ENCODE results near the gene B3GALT6.

The B3GALT6 gene

DNA sequence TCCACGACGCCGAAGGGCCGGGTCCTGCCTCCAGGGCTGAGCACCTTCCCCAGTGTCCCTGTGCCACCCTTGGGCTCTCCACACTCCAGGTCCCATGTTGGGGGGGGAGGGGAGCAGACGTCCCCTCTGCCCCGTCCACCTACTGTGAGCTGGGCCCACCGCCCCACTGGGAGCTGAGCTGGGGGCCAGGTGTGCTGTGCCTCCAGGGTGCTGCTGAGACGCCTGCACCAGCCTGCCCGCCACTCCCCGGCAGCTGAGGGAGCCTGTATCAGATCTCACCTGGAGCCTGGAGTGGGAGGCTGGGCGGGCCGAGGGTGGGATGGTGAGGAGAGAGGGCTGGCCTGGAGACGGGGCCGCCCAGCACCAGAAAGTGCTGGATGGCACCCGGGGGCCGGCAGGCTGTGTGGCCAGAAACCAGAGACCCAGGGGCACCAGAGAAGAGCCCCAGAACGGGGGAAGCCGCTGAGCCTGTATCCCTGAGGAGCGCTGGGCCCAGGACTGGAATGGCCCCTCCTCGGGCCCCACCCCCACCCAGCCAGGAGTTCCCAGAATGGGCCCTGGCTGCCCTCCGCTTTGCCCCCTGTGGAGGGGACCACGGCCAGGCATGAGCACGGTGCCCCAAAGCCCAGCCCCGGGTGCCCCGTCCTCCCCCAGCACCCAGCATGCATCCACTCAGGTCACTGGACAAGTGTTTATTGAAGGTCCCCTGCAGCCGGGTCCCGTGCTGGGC, 29.0 kb upstream of the B3GALT6 start:
- no peak for DNase-seq

DNA sequence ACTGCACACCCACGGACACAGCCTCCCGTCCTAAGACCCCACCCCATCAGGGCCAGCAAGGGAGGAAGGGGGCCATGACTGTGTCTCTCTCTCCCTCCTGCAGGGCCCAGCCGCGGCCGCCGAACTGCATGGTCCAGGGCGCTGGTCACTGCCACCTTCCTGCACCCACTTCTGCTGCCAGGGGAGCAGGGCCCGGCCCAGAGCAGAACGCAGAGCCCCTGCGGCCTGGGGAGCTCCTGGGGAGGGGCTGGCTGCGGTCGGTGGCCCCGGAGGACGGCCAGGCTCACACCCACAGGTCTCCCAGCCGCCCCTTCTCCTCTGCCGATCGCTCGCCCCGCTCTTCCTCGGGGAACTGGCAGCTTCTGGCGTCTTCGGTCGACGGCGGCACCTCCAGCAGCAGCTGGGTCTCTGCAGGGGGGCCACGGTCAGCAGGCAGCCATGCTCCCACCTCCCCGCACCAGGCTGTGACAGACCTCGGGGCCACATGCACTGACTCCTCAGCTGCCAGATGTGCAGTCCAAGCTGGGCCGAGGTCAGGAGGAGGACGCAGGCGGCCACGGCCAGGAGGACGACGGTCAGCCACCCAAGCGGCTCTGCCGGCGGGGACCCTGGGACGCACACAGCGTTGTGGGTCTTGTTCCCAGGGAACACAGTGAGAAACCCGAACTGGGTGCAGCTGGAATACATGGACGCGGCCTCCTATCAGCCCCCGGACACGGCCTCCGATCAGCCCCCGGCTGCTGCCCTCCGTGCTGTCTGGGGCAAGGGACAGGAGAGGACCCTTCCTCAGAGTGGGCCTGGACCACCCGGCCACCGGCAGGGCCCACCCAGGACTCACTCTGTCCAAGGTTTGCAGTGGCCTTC, 28.2 kb upstream of the B3GALT6 start:
- DNase-seq: no peak

DNA sequence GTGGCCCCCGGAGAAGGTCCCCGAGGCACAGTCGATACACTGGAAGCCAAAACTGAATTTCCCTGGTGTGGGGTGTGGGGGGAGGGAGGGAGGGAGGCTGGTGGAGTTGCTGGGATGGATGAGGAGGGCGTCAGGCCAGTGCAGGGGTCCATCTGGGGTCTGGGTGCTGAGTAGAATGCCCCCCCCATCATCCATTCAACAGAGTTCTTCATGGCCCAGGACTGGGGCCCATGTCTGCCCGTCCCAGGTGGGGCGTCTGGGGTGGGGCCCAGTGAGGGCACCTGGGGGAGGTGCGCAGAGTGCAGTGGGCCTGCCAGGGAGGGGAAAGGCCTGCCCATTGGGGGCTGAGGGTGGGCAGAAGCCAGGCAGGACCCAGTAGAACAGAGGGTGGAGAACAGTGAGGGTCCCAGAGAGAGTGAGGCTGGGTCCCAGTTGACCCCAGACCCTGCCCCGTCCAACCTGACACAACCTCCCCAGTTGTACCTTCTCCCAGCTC, 27.6 kb upstream of the B3GALT6 start:
- no peak for DNase-seq

DNA sequence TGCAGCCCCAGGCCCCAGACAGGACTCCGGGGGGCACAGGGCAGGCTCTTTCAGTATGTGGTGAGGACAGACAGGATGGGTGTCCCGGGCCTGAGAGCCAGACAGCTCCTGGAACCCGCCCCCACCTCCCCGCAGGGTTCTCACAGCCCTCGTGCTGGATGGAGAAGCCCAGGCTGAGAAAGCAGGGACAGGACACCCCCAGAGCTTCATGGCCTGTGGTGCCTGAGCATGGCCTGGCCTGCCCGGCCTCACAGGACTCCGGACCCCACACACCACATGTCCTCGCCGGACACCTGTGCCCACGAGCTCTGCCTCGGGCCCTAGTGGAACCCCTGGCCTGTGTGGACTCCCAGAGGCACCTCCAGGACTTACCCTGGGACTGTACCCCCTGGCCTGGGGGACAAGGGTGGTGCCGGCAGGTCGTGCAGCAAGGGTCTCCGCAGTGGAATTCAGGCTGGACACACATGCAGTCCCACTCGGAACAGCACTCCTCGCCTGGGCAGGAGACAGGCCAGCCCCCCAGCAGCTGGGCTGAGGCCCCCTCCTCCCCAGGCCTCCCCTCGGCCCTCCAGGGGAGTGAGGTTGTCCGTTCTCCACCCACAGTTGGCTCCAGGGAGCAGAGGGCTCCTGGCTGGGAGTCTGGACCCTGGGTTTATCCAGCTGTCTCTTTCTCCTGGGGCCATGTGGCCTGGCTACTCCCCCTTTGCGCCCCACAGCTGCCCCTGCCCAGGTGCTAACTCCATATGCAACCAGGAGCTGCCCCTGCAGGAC, 26.9 kb upstream of the B3GALT6 start:
- no peak for DNase-seq

DNA sequence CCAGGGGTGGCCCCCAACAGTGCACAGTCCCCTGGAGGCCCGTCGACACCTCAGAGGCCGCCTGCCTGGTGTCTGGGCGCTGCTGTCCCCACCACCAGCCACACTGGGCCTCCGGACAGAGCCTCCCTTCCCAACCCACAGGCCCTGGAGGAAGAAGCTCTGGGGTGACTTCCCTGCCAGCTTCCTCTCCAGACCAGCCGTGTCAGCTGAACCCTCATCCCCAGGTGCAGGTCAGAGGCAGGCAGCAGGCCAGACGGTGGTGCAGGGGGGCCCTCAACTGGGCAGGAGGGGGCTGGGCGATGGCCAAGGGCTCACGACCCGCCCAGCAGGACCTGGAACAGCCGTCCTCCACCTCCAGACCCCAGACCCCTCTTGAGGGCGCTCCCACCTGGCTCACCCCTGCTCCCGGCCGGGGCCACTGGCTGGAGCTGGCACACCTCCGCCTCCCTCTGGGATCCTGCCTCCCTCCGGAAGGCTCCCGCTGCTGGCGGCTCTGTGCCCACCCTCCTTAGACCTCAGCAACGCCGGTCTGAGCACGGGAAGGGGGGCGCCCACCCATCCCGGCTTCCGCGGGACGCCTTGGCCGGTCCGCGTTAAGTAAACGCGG, 26.2 kb upstream of the B3GALT6 start:
- DNase-seq: no peak

DNA sequence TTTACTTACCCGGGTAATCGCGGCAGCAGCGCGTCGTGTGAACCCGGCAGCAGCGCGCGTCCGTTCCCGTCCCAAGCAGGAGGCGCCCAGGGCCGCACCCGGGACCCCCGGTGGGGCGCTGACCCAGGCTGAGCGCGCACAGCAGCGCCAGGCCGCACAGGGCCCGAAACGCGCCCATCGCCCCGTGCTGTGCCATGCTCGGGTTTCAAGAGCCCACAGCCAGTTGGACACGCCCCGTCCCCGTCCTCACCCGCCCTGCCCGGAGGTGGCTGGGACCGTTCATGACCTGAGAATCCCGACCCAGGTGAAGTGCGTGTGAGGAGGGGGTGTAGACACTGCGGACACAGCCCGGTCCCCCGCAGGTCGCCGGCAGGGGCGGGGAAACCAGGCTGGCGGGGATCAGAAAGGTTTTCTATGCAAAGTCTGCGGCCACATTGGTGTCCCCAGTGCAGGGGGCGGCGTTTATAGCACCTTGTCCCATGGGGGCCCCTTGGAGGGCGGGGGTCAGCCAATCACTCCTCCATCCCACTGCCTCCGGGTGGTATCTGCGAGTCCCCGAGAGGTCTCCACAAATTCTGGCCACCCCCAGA, 25.6 kb upstream of the B3GALT6 start, which contains the start of gene TNFRSF18:
TSS of gene TNFRSF18 (minus strand) at position 217 of the 590 bp plus-strand sequence. CDS start at position 196, 21 bp downstream.
- peak; percentile 62 for DNase-seq

DNA sequence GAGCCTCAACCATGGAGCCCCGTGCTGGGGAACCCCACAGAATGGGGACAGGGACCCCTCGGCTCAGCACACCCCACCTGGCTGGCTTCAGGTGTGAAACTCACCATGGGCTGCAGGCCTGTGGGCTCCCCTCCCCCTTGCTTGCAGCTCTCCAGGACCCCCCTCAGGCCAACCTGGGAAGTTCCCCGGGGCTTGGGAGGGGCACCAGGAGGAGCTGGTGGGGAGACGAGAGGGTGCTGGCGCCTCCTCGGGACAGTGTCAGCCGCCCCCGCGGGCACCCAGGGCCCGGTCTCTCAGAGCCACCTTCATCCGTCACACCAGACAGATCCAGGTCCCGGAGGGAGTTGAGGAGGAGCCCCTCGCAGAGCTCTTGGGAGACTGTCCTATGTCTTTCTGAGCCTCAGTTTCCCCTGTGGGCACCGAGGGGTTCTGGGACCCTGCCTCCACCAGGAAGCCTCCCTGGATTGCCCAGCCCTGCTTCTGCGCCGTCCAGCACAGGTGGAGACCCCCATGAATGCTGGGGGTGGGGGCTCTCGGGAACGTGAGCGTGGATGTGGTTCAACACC, 25.0 kb upstream of the B3GALT6 start:
- DNase-seq: no peak

DNA sequence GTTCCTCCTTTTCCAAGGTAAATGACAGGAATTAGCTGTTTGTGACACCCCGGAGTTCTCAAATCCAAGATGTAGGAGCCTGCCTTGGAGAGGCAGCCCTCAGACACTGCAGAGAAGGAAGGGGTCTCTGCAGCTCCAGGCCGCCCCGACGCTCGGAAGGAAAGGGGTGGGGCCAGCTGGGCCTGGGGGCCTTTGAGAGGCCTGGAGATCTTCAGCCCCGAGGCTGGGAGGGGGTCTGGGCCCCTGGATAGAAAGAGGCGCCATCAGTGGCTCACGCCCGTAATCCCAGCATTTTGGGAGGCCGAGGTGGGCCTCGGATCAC, 24.5 kb upstream of the B3GALT6 start:
- no peak for DNase-seq

DNA sequence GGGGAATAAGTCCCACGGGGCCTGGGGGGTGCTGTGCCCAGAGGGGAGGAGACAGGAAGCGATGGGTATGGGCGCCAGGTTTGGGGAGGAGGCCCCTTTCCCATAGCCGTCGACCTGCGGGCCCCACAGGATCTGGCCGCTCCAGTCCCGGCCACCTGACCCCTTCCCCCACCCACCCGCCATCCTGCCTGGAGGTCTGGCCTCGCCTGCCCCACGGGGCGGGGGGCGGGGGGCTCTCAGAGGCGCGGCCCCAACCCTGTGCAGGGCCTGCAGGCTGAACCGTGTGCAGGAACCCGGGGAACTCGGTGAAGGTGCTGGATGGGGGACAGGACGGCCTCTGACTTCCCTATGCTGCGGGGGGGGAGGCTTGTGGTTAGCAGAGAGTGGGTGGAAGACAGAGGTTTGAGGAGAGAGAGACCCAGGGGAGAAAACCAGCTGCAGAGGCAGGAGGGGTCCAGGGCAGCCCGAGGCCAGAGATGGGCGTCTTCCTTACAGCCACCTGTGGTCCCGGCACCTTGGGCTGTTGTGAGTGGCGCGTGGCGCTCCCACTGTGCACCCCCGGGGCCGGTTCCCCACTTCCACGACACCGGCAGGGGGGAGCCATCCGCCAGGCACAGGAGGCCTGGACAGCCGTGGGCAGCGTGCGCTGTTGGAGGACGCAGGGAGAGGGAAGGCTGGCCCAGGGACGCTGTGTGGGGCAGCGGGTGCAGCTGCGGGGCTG, 23.2 kb upstream of the B3GALT6 start:
- peak; percentile 54 for DNase-seq

DNA sequence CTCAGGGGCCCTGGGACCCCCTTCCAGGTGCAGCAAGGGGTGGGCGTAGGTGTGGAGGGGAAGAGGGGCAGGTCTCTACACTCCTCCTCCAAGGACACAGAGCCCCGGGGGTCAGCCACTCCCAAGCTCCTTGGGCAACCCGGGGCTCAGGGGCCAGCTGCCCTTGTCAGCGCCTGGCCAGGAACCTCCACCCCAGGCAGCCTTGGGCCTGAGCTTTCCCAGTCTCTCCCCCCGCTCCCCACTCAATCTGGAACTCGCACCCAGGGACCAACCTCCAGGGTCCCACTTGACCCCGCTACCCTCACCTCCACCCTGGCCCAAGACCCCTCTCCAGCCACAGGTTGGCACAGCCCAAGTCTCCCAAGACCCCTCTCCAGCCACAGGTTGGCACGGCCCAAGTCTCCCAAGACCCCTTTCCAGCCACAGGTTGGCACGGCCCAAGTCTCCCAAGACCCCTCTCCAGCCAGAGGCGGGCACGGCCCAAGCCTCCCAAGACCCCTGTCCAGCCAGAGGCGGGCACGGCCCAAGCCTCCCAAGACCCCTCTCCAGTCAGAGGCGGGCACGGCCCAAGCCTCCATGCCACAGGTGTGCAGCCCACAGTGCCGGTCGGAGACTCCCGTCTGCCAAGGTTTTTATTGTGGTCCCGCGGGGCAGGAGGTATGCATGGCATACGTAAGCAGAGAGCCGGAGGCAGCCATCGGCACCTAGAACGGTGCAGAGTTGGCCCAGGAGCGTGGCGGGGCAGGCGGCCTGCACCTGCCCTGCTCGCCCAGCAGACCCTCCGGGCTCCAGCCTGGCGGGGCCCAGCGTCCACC, 21.1 kb upstream of the B3GALT6 start:
- DNase-seq: no peak

DNA sequence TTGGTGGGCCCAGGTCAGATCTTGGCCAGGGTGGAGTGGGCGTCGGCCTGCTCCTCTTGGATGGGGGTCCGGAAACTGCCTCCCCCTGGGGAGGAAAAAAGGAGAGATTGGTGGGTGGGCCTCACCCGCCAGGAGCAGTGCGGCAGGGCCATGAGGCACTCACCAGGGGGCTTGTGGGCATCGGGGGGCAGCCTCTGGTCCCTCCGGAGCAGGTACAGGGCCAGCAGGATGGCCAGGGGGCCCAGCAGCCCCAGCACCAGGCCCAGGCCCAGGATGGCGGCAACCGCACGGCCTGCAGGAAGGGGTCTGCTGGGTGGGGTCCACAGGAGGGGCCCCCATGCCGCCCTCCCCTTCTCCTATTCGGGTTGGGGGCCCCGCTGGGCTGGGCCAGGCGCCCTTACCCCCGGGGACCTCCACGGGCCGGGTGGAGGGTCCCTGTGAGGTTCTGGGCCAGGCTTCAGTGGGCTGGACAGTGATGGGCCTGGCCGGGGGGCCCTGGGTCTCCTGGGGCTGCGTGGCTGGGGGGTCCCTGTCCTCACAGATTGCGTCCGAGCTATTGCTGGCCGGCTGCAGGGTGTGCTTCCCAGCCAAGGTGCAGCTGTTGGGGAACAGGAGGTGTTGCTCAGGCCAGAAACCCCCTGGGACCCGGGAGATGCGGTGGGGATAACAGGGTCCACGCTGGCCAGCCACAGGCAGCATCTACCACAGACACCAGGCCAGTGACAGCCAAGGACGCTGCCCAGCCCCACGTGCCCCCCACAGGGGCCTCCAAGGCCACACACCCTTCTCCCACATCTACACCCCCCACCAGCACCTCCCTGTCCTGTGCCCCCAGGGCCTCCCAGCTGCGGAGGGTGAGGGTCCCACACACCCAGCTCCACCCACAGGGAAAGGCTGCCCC, 20.2 kb upstream of the B3GALT6 start:
- no peak for DNase-seq

DNA sequence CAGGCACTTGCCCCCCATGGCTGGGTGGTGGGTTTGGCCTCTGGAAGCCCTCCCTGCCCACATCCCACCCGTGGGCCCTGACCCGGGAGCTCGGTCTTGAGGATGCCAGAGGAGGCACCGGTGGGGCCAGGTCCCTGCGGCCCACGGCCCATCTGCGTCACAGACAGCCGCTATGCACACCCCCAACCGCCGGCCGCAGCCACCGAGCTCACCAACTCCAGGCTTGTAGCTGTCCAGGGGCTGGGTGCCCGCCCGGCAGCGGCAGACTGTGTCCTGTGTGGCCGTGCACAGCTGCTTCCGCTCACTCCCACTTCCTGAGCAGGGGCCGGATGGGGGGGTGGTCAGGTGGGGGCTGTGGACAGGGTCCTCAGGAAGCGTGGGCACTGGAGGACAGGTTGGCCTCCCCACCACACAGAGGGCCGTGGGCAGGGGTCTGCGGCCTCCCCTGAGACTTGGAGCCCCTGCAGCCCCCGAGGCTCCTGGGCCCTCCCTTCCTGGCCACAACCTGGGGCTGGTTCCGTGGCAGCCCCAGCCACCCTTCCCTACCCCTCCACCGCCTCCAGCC, 19.2 kb upstream of the B3GALT6 start:
- DNase-seq: peak; percentile 44

DNA sequence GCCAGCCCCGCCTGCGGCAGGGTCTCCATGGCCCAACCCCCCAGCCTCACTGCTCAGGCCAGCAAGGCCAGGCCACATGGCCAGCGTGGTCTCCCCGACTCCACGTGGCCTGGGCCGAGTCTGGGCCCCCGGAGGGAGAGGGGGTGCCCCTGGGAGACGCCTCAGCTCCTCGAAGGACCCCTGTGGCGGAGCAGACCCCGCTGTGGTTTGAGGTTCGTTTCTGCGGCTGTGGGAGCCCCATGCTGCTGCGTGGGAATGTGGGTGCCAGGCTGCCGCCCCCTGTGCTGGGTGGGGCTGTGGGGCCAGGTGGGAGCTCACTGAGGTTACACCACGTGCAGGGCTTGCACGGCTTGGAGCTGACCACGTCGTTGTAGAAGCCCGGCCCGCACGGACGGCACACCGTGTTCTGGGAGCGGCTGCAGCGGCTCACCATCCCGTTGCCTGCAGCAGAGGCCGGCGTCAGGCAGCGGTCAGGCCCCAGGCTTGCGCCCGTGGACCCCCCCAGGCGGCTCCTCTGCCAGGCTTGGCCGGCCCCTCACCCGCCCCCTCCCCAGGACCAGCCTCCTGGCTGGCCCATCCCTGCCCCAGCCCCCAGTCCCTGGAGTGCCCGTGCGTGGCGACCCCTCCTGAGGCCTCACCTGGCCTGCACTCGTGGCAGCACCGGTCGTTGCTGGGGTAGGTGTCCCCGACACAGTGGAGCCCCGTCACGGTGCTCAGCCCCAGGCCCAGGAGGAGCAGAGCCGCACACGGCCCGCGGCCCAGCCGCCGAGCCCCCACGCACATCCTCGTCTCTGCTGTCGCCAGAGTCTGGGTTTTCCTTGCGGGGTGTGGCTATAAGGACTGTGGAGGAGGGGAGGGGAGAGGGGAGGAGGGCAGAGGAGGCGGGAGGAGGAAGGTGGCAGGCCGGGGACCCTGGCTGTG, 18.4 kb upstream of the B3GALT6 start, which contains the start of gene TNFRSF4:
TSS of gene TNFRSF4 (minus strand) at position 809 of the 921 bp plus-strand sequence. CDS start at position 783, 26 bp downstream.
- DNase-seq: peak; percentile 48

DNA sequence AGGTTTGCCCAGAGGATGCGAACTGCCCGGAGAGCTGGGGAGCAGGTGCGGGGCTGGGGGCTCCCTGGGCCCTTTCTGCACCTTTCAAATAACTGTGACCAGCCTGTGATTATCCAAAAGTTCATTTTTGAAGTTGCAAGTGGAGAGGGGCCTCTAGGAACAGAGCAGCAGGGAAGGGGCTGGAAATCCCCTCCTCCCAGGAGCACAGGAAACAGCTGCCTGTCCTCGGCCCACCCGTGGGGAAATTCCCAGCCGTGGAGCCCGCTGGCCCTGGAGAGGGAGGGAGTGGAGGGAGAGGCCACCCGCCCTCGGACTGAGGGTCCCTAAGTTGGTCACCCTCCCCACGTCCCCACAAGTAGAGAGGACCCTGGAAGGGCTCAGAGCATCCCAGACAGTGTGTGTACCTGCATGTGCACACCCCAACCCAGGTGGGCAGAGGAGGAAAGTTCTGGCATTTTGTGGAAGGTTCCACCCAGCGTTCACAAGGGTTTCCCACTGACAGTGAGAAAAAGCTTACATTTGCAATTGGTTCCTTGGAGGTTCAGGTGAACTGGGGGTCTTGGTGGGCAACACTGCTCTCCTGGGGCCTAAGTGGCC, 16.9 kb upstream of the B3GALT6 start:
- DNase-seq: peak; percentile 41

DNA sequence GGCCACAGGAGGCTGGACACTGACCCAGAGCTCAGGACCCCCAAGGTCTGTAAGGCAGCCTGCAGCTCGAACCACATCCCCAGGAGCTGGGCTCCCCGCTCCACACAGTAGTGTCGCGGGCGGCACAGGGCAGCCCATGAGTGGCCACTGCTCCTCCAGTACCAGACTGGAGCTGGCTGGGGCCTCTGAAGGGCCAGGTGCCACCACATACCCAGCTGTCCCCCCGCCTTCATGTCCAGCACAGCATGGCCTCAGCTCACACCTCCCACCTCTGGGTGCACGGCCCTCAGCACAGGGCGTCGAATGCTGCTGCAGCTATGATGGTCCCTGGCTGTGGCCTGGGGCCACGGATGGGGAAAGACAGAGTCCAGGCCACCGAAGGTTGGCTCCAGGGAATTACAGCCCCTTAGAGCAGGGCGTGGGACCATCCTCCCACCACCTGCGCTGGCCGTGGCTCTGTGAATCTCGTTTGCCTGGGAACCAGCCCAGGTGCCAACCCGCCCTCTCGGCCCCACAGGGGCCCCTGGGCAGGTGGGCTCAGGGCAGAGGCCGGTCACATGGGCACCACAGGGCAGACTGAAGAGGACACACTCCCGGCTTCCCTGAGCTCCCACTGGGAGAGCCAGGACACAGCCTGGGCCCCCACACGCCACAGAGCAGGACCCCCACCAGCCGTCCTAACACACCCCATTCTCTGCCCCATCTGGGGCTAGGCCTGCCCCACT, 16.0 kb upstream of the B3GALT6 start:
- DNase-seq: no peak

DNA sequence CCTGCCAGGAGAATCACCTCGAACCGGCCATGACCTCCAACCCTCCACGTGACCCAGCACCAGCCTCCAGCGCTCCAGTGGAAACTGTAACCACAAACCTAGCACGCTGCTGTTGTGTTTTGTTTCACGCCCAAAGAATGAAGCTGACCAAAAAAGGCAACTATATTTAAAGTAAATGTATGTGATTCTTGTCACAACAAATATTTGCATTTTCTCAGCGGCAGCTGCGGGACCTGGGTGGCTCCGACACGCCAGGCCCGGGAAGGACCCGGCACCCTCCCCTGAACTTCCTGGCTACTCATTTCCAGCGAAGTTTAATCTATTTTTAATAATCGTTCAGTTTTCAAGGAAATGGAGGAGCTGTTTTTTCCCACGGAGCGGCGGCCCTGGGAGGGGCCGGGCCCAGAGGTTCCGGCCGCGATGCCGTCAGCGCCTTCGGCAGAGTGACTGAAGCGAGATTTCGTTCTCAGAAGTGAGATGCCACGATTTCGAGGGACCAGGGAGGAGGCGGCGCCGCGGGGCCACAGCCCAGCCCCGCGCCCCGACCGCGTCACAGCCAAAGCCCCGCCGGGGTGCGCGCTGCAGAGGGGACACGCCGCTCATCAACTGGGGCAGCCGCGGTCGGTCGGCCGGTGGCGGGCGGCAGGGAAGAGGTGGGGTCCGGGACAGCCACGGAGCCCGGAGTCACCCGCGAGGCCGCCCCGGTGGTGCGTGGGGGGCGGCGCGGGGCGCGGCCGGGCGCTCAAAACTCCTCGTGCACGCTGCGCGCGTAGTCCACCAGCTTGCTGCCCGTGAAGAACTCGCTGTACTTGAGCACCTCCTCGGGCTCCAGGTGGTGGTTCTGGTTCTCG, 15.0 kb upstream of the B3GALT6 start:
- peak; percentile 77 for DNase-seq
